ENCODE data around the gene RPSA.
"Not testable (repeated sequence)": the region's sequence is repeated elsewhere in the genome, so short reads cannot be mapped to it uniquely, and the experiment has no call there.

The RPSA gene

DNA sequence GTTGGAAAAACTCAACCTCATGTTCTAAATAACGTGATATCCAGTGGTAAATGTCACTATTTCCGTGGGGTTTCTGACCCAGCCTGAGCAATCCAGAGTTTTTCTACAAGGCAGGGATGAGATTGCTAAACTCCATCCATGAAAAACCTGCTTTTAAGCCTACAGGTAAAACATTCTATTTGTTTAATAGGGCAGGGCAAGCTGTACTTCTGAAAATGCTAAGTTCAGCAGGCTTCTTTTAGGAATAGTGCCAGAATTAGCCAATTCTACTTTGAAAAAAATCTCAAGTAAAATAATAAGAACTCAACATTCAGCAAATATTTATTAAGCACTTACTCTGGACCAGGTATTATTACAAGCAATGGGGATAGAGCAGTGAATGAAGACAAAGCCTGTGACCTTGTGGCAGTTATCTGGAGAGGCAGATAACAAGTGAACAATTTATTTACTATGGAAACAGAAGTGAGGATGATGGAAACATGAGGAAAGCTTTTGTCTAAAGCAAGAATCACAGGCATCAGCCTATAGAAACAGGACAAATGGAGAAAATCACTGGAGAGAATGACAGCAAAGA, 13.3 kb downstream of the RPSA start:
- DNase-seq (ENCODE audit: low read depth in 3 of 3, low spot score in 1 of 3) = no peak

DNA sequence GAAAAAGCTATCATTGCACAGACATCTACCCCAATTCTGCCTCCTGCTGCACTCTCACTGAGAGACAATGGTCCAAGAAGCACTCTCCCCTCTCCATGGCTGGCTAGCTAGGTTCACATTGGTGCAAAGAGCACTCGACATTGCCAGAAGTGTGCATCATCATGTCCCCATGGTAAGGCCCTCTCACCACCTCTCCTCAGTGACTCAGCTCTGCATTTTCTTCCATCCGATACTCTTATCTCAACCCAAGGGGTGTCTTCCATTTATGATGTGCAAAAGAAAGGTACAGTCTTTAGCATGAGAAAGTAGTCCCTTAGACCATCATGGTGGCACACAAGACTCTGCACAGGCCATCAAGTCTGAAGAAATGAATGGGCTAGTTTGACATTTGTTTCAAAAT, 14.0 kb downstream of the RPSA start:
- no peak for DNase-seq (ENCODE audit: low read depth in 3 of 3, low spot score in 1 of 3)

DNA sequence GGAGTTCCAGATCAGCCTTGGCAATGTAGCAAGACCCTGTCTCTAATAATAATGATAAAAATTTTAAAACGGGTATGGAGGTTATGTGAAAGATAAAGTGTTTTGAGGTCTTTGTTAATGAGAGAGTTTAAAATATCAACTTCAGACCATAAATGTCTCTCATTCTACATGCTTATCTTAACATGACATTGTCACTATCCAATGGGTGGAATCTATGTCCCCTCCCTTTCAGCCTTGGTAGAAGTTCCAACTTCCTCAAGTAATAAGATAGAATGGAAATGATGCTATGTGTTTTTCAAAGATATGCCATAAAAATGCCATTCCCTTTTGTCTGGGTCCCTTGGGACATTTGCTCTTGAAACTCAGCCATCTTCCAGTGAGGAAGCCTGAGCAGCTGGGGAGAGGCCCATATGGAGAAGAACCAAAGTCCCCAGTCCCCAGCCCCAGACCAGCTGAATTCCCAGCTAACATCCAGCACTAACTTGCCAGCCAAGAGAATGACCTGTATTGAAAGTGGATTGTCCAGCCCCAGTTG, 17.0 kb downstream of the RPSA start:
- no peak for DNase-seq (ENCODE audit: low read depth in 3 of 3, low spot score in 1 of 3)

DNA sequence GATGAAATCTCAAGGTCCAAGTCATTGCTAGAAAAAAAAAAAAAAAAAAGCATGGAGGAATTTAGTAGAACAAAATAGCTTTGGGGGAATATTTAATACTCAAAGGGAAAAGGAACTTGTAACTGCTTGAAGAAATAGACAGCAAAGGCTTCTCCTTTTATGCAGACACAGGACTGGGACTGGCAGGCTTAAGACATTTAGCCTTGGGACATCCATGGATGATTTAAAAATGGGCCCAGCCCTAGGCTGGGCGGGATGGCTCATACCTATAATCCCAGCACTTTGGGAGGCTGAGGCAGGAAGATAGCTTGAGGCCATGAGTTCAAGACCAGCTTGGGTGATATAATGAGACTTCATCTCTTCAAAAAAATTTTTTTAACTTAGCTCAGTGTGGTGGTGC, 19.8 kb downstream of the RPSA start:
- no peak for DNase-seq (ENCODE audit: low read depth in 3 of 3, low spot score in 1 of 3)

DNA sequence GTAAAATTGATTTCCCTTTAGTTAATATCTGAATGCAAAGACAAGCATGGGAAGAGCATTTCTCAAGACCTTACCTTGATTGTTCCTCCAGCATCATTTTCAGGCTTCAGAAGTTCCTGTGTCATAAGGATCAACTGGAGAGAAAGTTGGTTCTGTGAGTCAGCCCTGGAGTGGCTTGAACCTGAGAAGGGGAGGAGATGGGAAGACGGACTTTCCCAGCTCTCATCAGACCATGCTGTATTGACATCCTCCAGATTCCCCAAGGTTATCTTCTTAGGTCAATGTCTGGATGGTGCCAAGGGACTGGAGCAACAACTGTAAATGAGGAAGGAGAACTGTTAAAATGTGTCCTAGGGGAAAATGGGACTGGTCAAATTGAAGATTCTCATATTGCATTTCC, 21.0 kb downstream of the RPSA start:
- DNase-seq (ENCODE audit: low read depth in 3 of 3, low spot score in 1 of 3) = no peak

DNA sequence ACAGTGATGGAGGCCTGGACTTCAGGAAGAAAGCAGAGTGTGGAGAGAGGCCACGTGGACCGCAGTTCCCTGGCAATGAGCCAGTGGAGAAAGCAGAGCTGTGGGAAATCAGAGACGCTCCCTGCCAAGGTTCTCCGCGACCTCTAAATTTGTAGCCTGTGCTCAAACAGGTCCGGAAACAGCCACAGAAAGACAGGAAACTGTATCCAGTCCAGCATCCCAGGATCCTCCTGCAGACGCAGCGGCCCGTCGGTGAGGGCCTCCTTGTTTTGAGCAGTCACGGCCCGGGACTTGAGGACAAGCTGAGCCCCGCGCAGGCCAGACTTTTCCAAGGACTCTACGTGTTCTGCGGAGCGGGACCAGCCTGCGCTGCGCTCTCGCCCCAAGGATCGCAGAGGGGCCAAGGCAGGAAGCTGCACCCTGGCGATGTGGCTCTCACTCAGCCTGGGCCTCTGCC, 22.3 kb downstream of the RPSA start:
- no peak for DNase-seq (ENCODE audit: low read depth in 3 of 3, low spot score in 1 of 3)

DNA sequence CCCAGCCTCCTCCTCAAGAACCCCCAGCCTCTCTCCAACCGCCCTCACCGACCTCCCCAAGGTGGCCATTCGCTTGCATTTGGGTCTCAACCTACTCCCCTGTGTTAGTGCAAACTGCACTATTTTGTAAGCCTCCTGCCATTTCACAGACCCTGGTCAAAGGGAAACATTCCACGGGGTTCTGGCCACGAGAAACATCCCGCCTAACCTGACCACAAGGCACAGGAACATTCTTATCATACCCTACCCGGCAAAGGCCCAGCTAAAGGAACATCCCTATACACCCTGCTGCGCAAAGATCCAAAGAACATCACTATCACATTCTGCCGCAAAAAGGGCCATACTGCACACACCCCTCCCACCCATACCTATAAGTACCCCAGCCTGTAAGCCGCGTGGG, 22.9 kb downstream of the RPSA start:
- DNase-seq (ENCODE audit: low read depth in 3 of 3, low spot score in 1 of 3) = no peak

DNA sequence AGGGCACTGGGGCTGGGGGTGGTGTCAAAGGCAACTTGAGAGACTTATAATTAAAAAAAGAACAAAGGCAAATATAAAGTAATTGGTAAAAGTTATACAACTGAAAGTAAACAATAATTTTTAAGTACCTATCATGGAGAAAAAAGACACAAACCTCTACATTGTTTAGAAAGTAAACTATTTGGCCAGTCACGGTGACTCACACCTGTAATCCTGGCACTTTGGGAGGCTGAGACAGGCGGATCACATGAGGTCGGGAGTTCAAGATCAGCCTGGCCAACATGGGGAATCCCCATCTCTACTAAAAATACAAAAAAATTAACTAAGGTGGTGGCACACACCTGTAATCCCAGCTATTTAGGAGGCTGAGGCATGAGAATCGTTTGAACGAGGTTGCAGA, 25.8 kb downstream of the RPSA start:
- no peak for DNase-seq (ENCODE audit: low read depth in 3 of 3, low spot score in 1 of 3)

DNA sequence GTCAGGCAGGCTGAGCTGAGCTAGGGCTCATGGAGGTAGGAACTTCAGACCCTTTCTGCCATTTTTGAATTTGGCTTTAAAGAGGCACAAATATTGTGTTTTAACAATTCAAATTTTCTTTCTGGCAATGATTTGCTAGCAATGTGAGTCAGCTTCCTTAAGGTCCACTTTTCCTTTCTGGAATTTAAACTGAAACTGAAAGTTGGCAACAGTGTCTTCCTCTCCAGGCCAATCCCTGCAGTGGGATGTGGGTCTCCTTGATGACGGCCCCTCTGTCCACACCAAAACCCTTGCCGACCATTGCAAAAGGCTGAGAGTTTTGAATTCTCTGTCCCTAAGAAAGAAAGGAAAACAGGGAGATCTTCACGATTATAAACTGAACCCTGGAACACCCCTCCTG, 27.1 kb downstream of the RPSA start:
- no peak for DNase-seq (ENCODE audit: low read depth in 3 of 3, low spot score in 1 of 3)

DNA sequence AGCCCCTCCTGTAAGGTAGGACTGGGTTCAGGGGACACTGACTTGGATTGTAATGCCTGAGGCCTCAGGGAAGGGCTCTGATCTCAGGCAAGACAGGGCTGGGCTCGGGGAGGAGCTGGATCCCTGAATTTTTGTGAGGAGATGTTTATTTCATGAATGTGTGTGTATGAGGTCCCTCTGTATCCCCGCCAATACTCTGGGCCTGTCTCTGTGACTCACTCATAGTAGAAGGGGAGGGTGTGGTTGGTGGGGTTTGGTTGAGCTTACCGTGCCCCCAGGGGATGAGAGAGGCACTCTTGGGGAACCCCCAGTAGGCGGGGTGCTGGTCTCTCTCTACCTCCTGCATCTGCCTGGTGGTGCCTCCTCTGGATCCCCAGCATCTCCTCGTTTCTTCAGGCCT, 28.1 kb downstream of the RPSA start:
- no peak for DNase-seq (ENCODE audit: low read depth in 3 of 3, low spot score in 1 of 3)

DNA sequence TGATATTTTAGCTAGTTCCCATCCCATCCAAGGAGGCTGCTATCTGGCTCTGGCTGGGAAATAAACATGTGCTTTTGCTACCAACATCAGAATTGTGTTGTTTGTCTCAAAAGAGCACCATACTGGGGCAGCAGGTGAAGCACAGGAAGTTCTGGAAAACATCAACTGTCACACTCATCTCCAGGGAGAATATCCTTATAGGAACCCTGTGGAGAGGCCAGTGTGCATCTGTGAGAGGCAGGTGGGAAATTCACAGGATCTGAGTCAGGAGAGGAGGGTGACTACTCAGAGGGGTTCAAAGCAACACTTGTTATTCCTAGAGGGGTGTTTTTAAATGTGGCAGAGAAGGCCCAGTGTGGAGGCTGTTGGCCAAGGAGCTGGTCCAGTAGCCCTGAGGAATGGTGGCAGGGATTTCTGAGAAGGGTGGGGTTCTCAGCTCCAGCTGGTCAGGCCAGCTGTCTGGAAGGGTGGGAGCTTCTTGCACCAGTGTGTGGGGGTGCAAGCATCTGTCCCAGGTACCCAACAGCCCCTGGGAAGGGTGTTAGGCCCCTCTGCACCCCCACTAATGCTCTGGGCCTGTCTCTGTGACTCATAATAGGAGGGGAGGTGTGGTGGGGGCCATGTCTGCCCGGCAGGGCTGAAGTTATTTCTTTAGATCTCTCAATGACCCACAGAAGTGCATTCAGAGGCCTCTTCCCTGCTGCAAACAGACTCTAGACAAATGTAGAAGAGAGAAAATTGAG, 28.7 kb downstream of the RPSA start:
- no peak for DNase-seq (ENCODE audit: low read depth in 3 of 3, low spot score in 1 of 3)

DNA sequence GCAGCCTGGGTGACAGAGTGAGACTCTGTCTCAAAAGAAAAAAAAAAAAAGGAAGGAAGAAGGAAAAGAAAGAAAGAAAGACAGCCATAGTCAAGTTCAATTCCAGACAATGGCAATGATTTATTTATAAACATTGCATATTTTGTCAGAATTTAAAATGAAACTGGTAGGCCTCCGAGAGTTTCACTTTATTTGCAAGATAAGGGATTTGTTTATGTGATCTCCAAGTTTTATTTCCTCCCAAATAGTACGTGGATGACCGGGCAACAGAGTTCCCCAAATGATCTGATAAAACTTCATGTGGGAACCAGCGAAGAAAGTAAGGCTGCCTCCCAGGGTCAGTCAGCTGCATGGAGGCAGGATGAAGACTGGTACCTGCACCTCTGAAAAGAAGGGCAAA, 32.4 kb downstream of the RPSA start:
- no peak for DNase-seq (ENCODE audit: low read depth in 3 of 3, low spot score in 1 of 3)

DNA sequence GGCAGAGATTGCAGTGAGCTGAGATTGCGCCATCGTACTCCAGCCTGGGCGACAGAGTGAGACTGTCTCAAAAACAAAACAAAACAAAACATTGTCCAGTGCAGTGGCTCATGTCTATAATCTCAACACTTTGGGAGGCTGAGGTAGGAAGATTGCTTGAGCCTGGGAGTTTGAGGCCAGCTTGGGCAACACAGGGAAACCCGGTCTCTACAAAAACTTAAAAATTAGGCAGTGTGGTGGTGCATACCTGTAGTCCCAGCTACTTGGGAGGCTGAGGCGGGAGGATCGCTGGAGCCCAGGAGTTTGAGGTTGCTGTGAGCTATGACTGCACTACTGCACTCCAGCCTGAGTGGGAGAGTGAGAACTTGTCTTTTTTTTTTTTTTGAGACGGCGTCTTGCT, 33.8 kb downstream of the RPSA start:
- DNase-seq (ENCODE audit: low read depth in 3 of 3, low spot score in 1 of 3) = no peak

DNA sequence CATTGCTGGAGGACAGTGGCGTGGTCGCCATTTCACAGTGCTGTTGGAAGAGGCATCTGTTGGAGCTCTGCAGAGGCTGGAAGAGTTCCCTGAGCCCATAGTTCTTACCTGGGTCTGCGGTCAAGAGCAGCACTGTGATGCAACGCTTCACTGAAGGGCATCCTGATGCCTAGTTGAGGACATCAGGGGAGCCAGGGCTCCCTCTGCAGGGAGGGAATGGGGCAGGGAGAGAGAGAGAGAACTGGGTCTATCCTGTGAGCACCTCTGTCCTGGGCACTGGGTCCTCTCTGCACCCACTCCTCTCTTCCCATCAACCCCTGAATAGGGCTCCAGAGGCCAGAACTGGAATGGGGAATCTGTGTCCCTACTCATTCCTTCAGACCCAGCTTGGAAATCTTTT, 37.0 kb downstream of the RPSA start:
- no peak for DNase-seq (ENCODE audit: low read depth in 3 of 3, low spot score in 1 of 3)

DNA sequence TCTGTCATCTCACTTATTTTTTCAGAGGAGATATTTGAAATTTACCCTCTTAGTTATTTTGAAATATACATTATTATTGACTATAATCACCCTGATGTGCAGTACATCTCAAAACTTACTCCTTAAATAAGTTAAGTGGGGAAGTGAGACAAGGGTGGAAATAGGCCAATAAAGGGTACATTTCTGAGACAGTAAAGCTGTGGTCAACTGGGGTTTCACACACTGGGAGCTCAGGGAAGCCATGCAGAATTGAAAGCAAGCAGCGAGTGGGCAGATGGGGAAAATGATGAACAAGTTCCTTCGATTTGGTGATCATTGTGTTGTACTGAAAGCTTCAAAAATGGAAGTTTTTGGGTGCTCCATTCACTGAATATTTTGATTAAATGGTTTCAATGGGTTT, 39.4 kb downstream of the RPSA start:
- no peak for DNase-seq (ENCODE audit: low read depth in 3 of 3, low spot score in 1 of 3)

DNA sequence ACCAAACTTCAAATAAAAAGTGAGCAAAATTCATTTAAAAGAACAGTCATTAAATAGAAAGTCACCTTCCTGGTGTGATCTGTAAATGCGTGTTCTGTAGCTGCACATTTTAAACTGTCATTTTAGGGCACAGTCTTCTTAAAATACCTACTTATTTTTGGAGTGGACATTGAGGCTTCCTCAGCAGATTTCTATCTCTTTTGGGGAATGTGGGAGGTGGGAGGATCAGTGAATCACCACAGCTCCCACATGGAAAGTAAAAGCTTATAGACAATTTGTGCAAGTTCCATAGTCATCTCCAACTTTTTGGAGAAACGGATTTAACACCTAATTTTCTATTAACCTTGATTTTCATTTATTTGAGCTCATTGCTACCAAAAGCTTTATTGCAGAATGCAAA, 39.9 kb downstream of the RPSA start:
- DNase-seq (ENCODE audit: low read depth in 3 of 3, low spot score in 1 of 3) = no peak

DNA sequence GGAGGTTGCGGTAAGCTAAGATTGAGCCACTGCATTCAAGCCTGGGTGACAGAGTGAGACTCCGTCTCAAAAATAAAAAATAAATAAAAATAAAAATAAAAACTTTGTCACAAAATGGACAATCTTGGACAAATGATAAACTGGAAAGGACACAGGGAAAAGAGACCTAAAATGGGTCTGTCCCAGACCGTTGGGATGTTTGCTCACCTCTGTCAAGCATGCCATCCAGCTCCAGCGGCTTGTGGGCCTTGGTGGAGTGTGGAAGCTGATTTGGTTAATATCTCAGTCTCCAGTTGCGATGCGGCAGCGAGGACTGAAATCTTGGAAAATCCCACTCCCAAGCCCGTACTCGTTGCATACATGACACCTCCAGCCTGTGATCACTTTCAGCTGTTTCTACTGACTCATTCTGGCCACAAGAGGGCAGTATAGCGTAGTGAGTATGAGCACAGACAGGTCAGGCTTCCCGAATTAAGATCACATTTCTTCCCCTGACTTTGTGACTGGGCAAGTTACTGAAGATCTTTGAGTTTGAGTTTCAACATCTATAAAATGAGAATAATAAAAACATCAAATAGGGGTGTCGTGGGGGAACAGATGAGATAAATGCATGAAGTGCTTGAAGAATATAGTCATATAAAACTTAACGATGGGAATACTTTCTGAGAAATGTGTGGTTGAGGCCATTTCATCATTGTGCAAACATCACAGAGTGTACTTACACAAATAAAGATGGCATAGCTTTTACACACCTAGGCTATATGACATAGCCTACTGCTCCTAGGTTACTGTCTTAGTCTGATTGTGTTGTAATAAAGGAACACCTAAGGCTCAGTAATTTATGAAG, 41.3 kb downstream of the RPSA start:
- DNase-seq (ENCODE audit: low read depth in 3 of 3, low spot score in 1 of 3) = peak in 2 of 3 donors; percentile 4 to 27

DNA sequence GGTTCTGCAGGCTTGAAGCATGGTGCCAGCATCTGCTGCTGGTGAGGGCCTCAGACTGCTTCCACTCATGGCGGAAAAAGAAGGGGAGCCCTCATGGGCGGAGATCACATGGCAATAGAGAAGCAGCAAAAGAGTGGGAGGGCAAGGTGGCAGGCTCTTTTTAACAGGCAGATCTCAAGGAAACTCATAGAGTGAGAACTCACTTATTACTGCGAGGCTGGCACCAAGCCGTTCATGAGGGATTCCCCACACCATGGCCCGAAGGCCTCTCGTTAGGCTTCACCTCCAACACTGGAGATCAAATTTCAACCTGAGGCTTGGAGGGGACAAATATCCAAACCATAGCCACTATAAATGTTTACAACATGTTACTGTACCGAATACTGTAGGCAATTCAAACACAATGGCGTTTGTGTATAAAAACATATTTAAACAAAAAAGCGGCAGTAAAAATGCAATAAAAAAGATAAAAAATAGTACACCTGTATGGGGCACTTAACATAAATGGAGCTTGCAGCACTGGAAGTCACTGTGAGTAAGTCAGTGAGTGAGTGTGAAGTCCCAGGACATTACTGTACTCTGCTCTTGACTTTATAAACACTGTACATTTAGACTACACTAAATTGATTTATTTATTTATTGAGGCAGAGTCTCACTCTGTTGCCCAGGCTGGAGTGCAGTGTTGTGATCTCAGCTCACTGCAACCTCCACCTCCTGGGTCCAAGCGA, 42.1 kb downstream of the RPSA start:
- DNase-seq (ENCODE audit: low read depth in 3 of 3, low spot score in 1 of 3) = no peak

DNA sequence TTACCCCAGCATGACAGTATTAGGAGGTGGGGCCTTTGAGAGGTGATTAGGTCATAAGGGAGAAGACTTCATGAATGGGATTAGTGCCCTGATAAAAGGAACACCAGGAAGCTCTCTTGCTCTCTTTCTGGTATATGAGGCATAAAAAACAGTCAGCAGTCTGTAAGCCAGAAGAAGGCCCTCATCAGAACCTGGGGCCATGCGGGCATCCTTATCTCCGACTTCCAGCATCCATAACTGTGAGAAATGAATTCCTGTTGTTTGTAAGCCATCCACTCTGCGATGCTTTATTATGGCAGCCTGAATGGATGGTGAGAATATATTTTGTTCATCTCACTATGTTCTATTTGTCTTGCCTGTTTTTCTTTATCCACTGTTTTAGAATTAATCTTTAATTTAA, 43.3 kb downstream of the RPSA start:
- no peak for DNase-seq (ENCODE audit: low read depth in 3 of 3, low spot score in 1 of 3)

DNA sequence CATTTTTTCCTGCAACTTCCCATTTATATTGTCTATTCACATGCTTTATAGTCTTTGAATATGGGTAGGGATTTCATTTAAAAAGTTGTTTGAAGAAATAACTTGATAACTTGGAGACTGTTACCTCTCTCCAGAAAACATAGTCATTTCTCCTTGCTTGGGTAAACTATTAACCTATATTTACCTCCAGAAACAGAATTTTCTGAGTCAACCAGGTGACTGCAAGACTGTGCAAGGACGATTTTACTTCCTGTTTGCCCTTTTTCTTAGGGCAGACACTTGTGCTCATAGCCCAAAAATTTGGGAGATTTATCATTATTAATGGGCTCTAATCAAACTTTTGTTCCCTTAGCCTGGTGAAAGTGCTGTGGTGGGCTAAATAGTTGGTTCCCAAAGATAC, 46.6 kb downstream of the RPSA start:
- DNase-seq (ENCODE audit: low read depth in 3 of 3, low spot score in 1 of 3) = no peak

DNA sequence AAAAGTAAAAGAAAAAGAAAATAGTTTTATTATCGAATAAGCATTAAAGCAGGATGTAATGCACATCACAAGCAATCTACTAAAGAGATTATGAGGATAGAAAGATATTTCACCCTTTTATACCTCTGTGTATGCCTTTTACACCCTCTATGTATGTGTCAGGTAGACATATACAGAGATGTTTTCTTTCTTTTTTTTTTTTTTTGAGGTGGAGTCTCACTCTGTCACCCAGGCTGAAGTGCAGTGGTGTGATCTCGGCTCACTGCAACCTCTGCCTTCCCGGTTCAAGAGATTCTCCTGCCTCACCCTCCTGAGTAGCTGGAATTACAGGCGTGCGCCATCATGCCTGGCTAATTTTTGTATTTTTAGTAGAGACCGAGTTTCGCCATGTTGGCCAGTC, 47.4 kb downstream of the RPSA start:
- DNase-seq (ENCODE audit: low read depth in 3 of 3, low spot score in 1 of 3) = not testable (repeated sequence)
